ENCODE data around the gene CD2BP2. TPM values are rescaled to one million over a fixed set of nuclear protein-coding genes. Genes with fewer than 3 reads are reported as not detected.

CD2BP2 gene
- total and polyA plus RNA-seq, 2 donors (not counting 1 experiment from before 2014, with no cell fraction given): 35.2 to 45.5 TPM

GRCh38 chr16:30380803-30381208 is 25.7 kb upstream of the CD2BP2 start:
- peaks cover 3% of the 10 kb centered on the region for H3K79me2 ChIP-seq (ENCODE audit: control insufficient read depth, insufficient read depth, low read length)
- H3K27me3 ChIP-seq (ENCODE audit: control insufficient read depth, insufficient read depth, low read length): no peaks in the 10 kb centered on the region
- no peaks in the 10 kb centered on the region for H3K36me3 ChIP-seq (ENCODE audit: control insufficient read depth, insufficient read depth, low read length)
- no peak overlapping the region for H3K27ac ChIP-seq (ENCODE audit: insufficient read depth, low read length)
- DNase-seq (ENCODE audit: low read depth in 2 of 2): no peak
- H3K9me3 ChIP-seq (ENCODE audit: control insufficient read depth, insufficient read depth, low read depth, low read length): no peaks in the 10 kb centered on the region
- H4K20me1 ChIP-seq (ENCODE audit: control insufficient read depth, extremely low read depth, insufficient read depth, low read length): no peaks in the 10 kb centered on the region
- no peak overlapping the region for H3K4me2 ChIP-seq (ENCODE audit: extremely low read depth, insufficient read depth, low read length)
- H3K4me3 ChIP-seq (replicated peaks in 1 of 4; ENCODE audit: control extremely low read depth in 1 of 4, insufficient read depth in 1 of 4, low read depth in 3 of 4, low read length in 4 of 4): no peak overlapping the region
- H3K4me1 ChIP-seq (ENCODE audit: control insufficient read depth, extremely low read depth, insufficient read depth, low read length): peaks cover 9% of the 10 kb centered on the region
- H3K9ac ChIP-seq (ENCODE audit: insufficient read depth, low read length): no peak overlapping the region
- no peak for TF ChIP-seq EZH2 (IDR thresholded peaks at IDR 0.05; ENCODE audit: low read length, missing control alignments)
- TF ChIP-seq CTCF (conservative IDR thresholded peaks at IDR 0.05 in 1 of 2, IDR thresholded peaks at IDR 0.05 in 1 of 2; ENCODE audit: low read depth in 1 of 2, low read length in 2 of 2): no peak
- H2AFZ ChIP-seq (ENCODE audit: low read length): no peak overlapping the region

- Histone ChIP-seq H3K4me1 (ENCODE audit: control insufficient read depth, extremely low read depth, insufficient read depth, low read length) (peaks cover 9% of the 10 kb centered on the region), H3K4me2 (ENCODE audit: extremely low read depth, insufficient read depth, low read length) (no peak overlapping the region), H3K36me3 (ENCODE audit: control insufficient read depth, insufficient read depth, low read length) (no peaks in the 10 kb centered on the region), H4K20me1 (ENCODE audit: control insufficient read depth, extremely low read depth, insufficient read depth, low read length) (no peaks in the 10 kb centered on the region), H3K4me3 (replicated peaks in 1 of 4; ENCODE audit: control extremely low read depth in 1 of 4, insufficient read depth in 1 of 4, low read depth in 3 of 4, low read length in 4 of 4) (no peak overlapping the region), H3K9ac (ENCODE audit: insufficient read depth, low read length) (no peak overlapping the region), H3K79me2 (ENCODE audit: control insufficient read depth, insufficient read depth, low read length) (peaks cover 3% of the 10 kb centered on the region), H3K9me3 (ENCODE audit: control insufficient read depth, insufficient read depth, low read depth, low read length) (no peaks in the 10 kb centered on the region), H3K27me3 (ENCODE audit: control insufficient read depth, insufficient read depth, low read length) (no peaks in the 10 kb centered on the region), H2AFZ (ENCODE audit: low read length) (no peak overlapping the region), H3K27ac (ENCODE audit: insufficient read depth, low read length) (no peak overlapping the region)
- no peak for DNase-seq (ENCODE audit: low read depth in 2 of 2)
- TF ChIP-seq EZH2 (IDR thresholded peaks at IDR 0.05; ENCODE audit: low read length, missing control alignments): no peak
- TF ChIP-seq CTCF (conservative IDR thresholded peaks at IDR 0.05 in 1 of 2, IDR thresholded peaks at IDR 0.05 in 1 of 2; ENCODE audit: low read depth in 1 of 2, low read length in 2 of 2): no peak
These were observed 25.1 kb upstream of the CD2BP2 start for GRCh38 chr16:30380072-30380802.

- H3K9me3 ChIP-seq (ENCODE audit: control insufficient read depth, insufficient read depth, low read depth, low read length): no peaks in the 10 kb centered on the region
- H3K4me1 ChIP-seq (ENCODE audit: control insufficient read depth, extremely low read depth, insufficient read depth, low read length): peaks cover 9% of the 10 kb centered on the region
- no peaks in the 10 kb centered on the region for H3K27me3 ChIP-seq (ENCODE audit: control insufficient read depth, insufficient read depth, low read length)
- H3K4me3 ChIP-seq (replicated peaks in 1 of 4; ENCODE audit: control extremely low read depth in 1 of 4, insufficient read depth in 1 of 4, low read depth in 3 of 4, low read length in 4 of 4): peak overlapping the region; percentile 64 to 77 (median 72)
- no peak overlapping the region for H3K27ac ChIP-seq (ENCODE audit: insufficient read depth, low read length)
- peak overlapping the region; percentile 48 for H3K9ac ChIP-seq (ENCODE audit: insufficient read depth, low read length)
- DNase-seq (ENCODE audit: low read depth in 2 of 2): no peak
- TF ChIP-seq CTCF (conservative IDR thresholded peaks at IDR 0.05 in 1 of 2, IDR thresholded peaks at IDR 0.05 in 1 of 2; ENCODE audit: low read depth in 1 of 2, low read length in 2 of 2) (no peak), EZH2 (IDR thresholded peaks at IDR 0.05; ENCODE audit: low read length, missing control alignments) (no peak)
- H2AFZ ChIP-seq (ENCODE audit: low read length): peak overlapping the region; percentile 25
- H4K20me1 ChIP-seq (ENCODE audit: control insufficient read depth, extremely low read depth, insufficient read depth, low read length): no peaks in the 10 kb centered on the region
- peak overlapping the region; percentile 96 for H3K4me2 ChIP-seq (ENCODE audit: extremely low read depth, insufficient read depth, low read length)
- H3K79me2 ChIP-seq (ENCODE audit: control insufficient read depth, insufficient read depth, low read length): peaks cover 3% of the 10 kb centered on the region
- no peaks in the 10 kb centered on the region for H3K36me3 ChIP-seq (ENCODE audit: control insufficient read depth, insufficient read depth, low read length)
These were observed 24.2 kb upstream of the CD2BP2 start for GRCh38 chr16:30379158-30379783.
